ENCODE data around the gene NLE1.

DNA sequence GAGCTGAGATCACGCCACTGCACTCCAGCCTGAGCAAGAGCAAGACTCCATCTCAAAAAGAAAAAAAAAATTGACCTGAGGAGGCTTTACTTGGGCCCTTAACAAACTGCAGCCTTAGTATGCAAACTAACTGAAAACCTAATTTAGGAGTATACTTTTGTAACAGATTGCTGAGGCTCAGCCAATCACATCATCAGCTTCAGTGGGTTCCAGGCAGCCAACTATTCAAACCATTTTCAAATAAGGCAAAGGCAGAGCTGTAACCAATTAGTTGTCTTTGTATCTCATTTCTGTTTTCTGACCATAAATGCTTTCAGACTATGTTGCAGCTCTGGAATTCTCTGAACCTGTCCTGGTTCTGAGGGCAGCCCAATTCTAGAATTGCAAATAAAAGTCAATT is 46.4 kb downstream of the NLE1 start:
- no peak for TF ChIP-seq POLR2A (IDR thresholded peaks at IDR 0.05)
- no peak for TF ChIP-seq CTCF (IDR thresholded peaks at IDR 0.05)
- TF ChIP-seq EP300 (IDR thresholded peaks at IDR 0.05), result no peak
- no peak for TF ChIP-seq POLR2AphosphoS5 (IDR thresholded peaks at IDR 0.05)

Data from upper lobe of left lung (tissue), 4 donors.